WTC11 (cell line): Measurements from ENCODE around the gene TLR4. TPM values are rescaled to one million over a fixed set of nuclear protein-coding genes. Genes with fewer than 3 reads are reported as not detected.

Experiments used
- ATAC-seq: fragments of 200-7000 bp; cut with Tn5 transposase; 2 replicates; pipeline ENCODE4 v1.10.0; 2021; ENCODE audit warnings: mild to moderate bottlenecking, moderate library complexity
- CTCF ChIA-PET: fragments of 300-600 bp; sonication (Branson Sonifier 250); formaldehyde crosslinking; loops from one replicate; lab custom pipeline; 2021; ENCODE audit warnings: antibody characterized with exemption; lab: Charles Lee
- POLR2A ChIA-PET: fragments of 350-600 bp; sonication (Branson Sonifier 250); formaldehyde crosslinking; loops from one replicate; lab custom pipeline; 2021; ENCODE audit warnings: antibody characterized with exemption; lab: Charles Lee
- DNase-seq: peaks from one replicate; pipeline ENCODE4 v3.0.0; 2021; ENCODE audit warnings: low spot score
- H3K27ac Mint-ChIP-seq: 2 replicates; pipeline ENCODE4 v1.8.0; 2021; ENCODE audit warnings: mixed read lengths
- H3K27me3 Mint-ChIP-seq: 2 replicates; pipeline ENCODE4 v1.8.0; 2021; ENCODE audit warnings: low read depth, mild to moderate bottlenecking, moderate library complexity, mixed read lengths
- H3K36me3 Mint-ChIP-seq: 2 replicates; pipeline ENCODE4 v1.8.0; 2021; ENCODE audit warnings: mixed read lengths
- H3K4me1 Mint-ChIP-seq: 2 replicates; pipeline ENCODE4 v1.8.0; 2022; ENCODE audit warnings: mixed read lengths
- H3K4me3 Mint-ChIP-seq: 2 replicates; pipeline ENCODE4 v1.8.0; 2021; ENCODE audit warnings: mild to moderate bottlenecking, moderate library complexity, mixed read lengths
- H3K9me3 Mint-ChIP-seq: 2 replicates; pipeline ENCODE4 v1.8.0; 2021; ENCODE audit warnings: mixed read lengths
- ATF6 ChIP-seq: sonication (generic); formaldehyde crosslinking; IDR thresholded peaks from 2 replicates; pipeline ENCODE4 v1.8.1; 2023; ENCODE audit warnings: mild to moderate bottlenecking, missing genetic modification reagents
- CREM ChIP-seq: sonication (generic); formaldehyde crosslinking; IDR thresholded peaks from 2 replicates; pipeline ENCODE4 v1.8.1; 2022; ENCODE audit warnings: mild to moderate bottlenecking, missing genetic modification reagents, moderate library complexity
- E2F5 ChIP-seq: sonication (generic); formaldehyde crosslinking; IDR thresholded peaks from 2 replicates; pipeline ENCODE4 v1.8.1; 2022; ENCODE audit warnings: mild to moderate bottlenecking, moderate library complexity, missing genetic modification reagents
- ERG ChIP-seq: fragments of 250-450 bp; sonication (Bioruptor Pico); IDR thresholded peaks from 2 replicates; pipeline ENCODE4 v1.8.0; 2021; ENCODE audit warnings: mild to moderate bottlenecking
- ESRRA ChIP-seq: sonication (generic); formaldehyde crosslinking; IDR thresholded peaks from 2 replicates; pipeline ENCODE4 v1.8.1; 2022; ENCODE audit warnings: mild to moderate bottlenecking, missing genetic modification reagents, borderline replicate concordance
- GRHL2 ChIP-seq: fragments of 250-450 bp; sonication (Bioruptor Pico); IDR thresholded peaks from 2 replicates; pipeline ENCODE4 v1.8.0; 2022; ENCODE audit warnings: mild to moderate bottlenecking, moderate library complexity; ENCODE audit not compliant: insufficient replicate concordance, severe bottlenecking
- JAZF1 ChIP-seq: fragments of 250-450 bp; sonication (Bioruptor Pico); IDR thresholded peaks from 2 replicates; pipeline ENCODE4 v1.9.0; 2021; ENCODE audit warnings: moderate library complexity, mild to moderate bottlenecking, inconsistent platforms
- NR3C1 ChIP-seq: sonication (generic); formaldehyde crosslinking; conservative IDR thresholded peaks from 2 replicates; pipeline ENCODE4 v1.8.1; 2023; ENCODE audit warnings: low read depth, mild to moderate bottlenecking, missing genetic modification reagents
- TP53 ChIP-seq: sonication (generic); formaldehyde crosslinking; IDR thresholded peaks from 2 replicates; pipeline ENCODE4 v1.8.1; 2023; ENCODE audit warnings: mild to moderate bottlenecking, missing genetic modification reagents
- ZBTB43 ChIP-seq: sonication (generic); formaldehyde crosslinking; IDR thresholded peaks from 2 replicates; pipeline ENCODE4 v1.8.1; 2023; ENCODE audit warnings: mild to moderate bottlenecking, missing genetic modification reagents
- ZNF232 ChIP-seq: sonication (generic); formaldehyde crosslinking; IDR thresholded peaks from 2 replicates; pipeline ENCODE4 v1.8.0; 2022; ENCODE audit warnings: mild to moderate bottlenecking, missing genetic modification reagents
- ZNF396 ChIP-seq: fragments of 250-450 bp; sonication (Bioruptor Pico); IDR thresholded peaks from 2 replicates; pipeline ENCODE4 v1.8.0; 2021; ENCODE audit warnings: mild to moderate bottlenecking, moderate library complexity, borderline replicate concordance
- ZNF423 ChIP-seq: fragments of 250-450 bp; sonication (Bioruptor Pico); IDR thresholded peaks from 2 replicates; pipeline ENCODE4 v2.1.2; 2022; ENCODE audit warnings: mild to moderate bottlenecking, moderate library complexity
- total RNA-seq: library from RNA; stranded (reverse); gene quantifications from 3 replicates; pipeline ENCODE4 v1.2.3, GENCODE V29; 2021
- TF ChIP-seq, protein P1 (sequence below): sonication (generic); formaldehyde crosslinking; IDR thresholded peaks from 2 replicates; pipeline ENCODE4 v1.8.0; 2022; ENCODE audit warnings: mild to moderate bottlenecking, missing genetic modification reagents
- TF ChIP-seq, protein P2 (sequence below): fragments of 250-450 bp; sonication (Bioruptor Pico); IDR thresholded peaks from 2 replicates; pipeline ENCODE4 v1.9.0; 2021; ENCODE audit warnings: moderate library complexity, mild to moderate bottlenecking, inconsistent platforms, borderline replicate concordance
- TF ChIP-seq, protein P3 (sequence below): sonication (generic); formaldehyde crosslinking; IDR thresholded peaks from 2 replicates; pipeline ENCODE4 v1.8.0; 2022; ENCODE audit warnings: mild to moderate bottlenecking, missing genetic modification reagents
- TF ChIP-seq, protein P4 (sequence below): sonication (generic); formaldehyde crosslinking; IDR thresholded peaks from 2 replicates; pipeline ENCODE4 v1.8.0; 2023; ENCODE audit warnings: mild to moderate bottlenecking, missing genetic modification reagents

TLR4 gene
- total RNA-seq, 1 experiment from 2014 or later: 0.11 TPM

GRCh38 chr9:117697046-117697445 is 7.2 kb upstream of the TLR4 start:
- no peak overlapping the region for H3K27ac Mint-ChIP-seq
- ATAC-seq: no peak
- no peaks in the 10 kb centered on the region for H3K4me1 Mint-ChIP-seq
- no peak overlapping the region for H3K4me3 Mint-ChIP-seq
- POLR2A ChIA-PET: no interaction called here
- H3K9me3 Mint-ChIP-seq: peaks cover 24% of the 10 kb centered on the region
- CTCF ChIA-PET: no interaction called here
- peaks cover 12% of the 10 kb centered on the region for H3K36me3 Mint-ChIP-seq
- TF ChIP-seq ZNF423 (CRISPR knock-in tag) (no peak), ZNF396 (CRISPR knock-in tag) (no peak), ERG (CRISPR knock-in tag) (no peak), E2F5 (CRISPR knock-in tag) (no peak), ZBTB43 (CRISPR knock-in tag) (no peak), ZNF232 (CRISPR knock-in tag) (no peak), JAZF1 (CRISPR knock-in tag) (no peak), CREM (CRISPR knock-in tag) (no peak), ESRRA (no peak), TP53 (CRISPR knock-in tag) (no peak), ATF6 (CRISPR knock-in tag) (no peak), NR3C1 (CRISPR knock-in tag) (no peak), GRHL2 (no peak)
- TF ChIP-seq, protein P1, sequence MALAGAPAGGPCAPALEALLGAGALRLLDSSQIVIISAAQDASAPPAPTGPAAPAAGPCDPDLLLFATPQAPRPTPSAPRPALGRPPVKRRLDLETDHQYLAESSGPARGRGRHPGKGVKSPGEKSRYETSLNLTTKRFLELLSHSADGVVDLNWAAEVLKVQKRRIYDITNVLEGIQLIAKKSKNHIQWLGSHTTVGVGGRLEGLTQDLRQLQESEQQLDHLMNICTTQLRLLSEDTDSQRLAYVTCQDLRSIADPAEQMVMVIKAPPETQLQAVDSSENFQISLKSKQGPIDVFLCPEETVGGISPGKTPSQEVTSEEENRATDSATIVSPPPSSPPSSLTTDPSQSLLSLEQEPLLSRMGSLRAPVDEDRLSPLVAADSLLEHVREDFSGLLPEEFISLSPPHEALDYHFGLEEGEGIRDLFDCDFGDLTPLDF (CRISPR knock-in tag): no peak
- TF ChIP-seq, protein P2, sequence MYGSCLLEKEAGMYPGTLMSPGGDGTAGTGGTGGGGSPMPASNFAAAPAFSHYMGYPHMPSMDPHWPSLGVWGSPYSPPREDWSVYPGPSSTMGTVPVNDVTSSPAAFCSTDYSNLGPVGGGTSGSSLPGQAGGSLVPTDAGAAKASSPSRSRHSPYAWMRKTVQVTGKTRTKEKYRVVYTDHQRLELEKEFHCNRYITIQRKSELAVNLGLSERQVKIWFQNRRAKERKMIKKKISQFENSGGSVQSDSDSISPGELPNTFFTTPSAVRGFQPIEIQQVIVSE (CRISPR knock-in tag): no peak
- TF ChIP-seq, protein P3, sequence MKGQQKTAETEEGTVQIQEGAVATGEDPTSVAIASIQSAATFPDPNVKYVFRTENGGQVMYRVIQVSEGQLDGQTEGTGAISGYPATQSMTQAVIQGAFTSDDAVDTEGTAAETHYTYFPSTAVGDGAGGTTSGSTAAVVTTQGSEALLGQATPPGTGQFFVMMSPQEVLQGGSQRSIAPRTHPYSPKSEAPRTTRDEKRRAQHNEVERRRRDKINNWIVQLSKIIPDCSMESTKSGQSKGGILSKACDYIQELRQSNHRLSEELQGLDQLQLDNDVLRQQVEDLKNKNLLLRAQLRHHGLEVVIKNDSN: no peak
- TF ChIP-seq, protein P4, sequence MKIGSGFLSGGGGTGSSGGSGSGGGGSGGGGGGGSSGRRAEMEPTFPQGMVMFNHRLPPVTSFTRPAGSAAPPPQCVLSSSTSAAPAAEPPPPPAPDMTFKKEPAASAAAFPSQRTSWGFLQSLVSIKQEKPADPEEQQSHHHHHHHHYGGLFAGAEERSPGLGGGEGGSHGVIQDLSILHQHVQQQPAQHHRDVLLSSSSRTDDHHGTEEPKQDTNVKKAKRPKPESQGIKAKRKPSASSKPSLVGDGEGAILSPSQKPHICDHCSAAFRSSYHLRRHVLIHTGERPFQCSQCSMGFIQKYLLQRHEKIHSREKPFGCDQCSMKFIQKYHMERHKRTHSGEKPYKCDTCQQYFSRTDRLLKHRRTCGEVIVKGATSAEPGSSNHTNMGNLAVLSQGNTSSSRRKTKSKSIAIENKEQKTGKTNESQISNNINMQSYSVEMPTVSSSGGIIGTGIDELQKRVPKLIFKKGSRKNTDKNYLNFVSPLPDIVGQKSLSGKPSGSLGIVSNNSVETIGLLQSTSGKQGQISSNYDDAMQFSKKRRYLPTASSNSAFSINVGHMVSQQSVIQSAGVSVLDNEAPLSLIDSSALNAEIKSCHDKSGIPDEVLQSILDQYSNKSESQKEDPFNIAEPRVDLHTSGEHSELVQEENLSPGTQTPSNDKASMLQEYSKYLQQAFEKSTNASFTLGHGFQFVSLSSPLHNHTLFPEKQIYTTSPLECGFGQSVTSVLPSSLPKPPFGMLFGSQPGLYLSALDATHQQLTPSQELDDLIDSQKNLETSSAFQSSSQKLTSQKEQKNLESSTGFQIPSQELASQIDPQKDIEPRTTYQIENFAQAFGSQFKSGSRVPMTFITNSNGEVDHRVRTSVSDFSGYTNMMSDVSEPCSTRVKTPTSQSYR (CRISPR knock-in tag): no peak
- DNase-seq: no peak
- H3K27me3 Mint-ChIP-seq: no peaks in the 10 kb centered on the region
